WI38 (cell line): ENCODE results near the gene TESK1.
A peak's percentile ranks its signal among the peaks of the same experiment; 100 is the strongest.

Experiments
- H3K4me3 ChIP-seq: 2 replicates; pipeline ENCODE4 v1.5.1; 2011; ENCODE audit warnings: low read depth, mild to moderate bottlenecking, control low read depth, low read length
- TF ChIP-seq, protein P1 (sequence below): IDR thresholded peaks from 2 replicates; pipeline ENCODE4 v1.5.1; 2012; ENCODE audit warnings: low read depth, mild to moderate bottlenecking, control low read depth, low read length

The TESK1 gene

DNA sequence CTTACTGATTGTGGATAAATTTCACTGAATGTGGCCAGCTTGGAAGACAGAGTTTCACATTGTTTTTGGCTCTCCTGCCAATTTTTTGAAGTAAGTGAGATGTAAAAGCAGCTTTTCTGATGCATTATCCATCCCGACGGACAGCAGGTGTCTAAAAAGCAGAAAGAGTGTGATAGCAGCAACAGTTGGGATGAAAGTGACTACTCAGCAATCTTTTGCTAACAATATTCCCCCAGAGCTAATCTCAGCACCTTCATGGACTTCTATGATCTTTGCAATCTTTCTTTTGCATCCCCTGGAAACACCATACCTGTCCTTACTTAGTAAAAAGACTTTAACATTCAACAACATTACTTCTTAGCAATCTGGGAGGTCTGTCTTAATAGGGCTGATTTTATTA lies 7.8 kb downstream of the TESK1 start:
- H3K4me3 ChIP-seq, result no peak overlapping the region
- TF ChIP-seq, protein P1, sequence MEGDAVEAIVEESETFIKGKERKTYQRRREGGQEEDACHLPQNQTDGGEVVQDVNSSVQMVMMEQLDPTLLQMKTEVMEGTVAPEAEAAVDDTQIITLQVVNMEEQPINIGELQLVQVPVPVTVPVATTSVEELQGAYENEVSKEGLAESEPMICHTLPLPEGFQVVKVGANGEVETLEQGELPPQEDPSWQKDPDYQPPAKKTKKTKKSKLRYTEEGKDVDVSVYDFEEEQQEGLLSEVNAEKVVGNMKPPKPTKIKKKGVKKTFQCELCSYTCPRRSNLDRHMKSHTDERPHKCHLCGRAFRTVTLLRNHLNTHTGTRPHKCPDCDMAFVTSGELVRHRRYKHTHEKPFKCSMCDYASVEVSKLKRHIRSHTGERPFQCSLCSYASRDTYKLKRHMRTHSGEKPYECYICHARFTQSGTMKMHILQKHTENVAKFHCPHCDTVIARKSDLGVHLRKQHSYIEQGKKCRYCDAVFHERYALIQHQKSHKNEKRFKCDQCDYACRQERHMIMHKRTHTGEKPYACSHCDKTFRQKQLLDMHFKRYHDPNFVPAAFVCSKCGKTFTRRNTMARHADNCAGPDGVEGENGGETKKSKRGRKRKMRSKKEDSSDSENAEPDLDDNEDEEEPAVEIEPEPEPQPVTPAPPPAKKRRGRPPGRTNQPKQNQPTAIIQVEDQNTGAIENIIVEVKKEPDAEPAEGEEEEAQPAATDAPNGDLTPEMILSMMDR, result no peak

DNA sequence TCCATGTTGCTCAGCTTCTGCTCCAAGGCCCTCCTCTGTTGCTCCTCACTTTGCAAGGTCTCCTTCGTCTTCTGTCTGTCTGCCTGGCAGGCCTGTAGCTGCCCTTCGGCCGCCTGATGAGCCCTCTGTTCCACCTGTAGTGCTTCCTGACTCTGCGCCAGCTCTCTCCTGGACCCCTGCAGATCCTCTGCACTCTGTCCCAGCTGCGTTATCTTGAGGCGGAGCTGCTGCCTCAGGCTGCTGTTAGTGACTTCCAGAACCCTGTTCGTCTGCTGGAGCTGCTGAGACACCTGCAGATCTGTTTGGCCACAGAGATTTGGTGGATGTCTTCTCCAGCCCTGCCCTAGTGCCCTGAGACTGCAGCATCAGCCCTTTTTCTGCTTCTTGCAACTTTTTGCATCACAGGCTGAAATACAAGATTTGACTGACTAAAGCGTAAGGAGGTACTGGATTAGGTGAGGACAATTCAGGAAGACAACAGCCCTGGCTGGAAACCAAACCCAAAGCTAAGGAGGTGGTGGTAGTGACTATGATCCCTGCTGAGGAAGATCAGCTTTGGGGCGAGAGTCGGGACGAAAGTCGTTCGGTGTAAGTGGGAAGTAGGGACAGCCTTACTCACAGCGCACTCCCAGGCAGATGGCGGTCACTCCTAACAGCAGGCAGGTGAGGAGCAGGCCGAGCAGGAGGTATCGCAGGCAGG lies 11.1 kb downstream of the TESK1 start:
- H3K4me3 ChIP-seq, result no peak overlapping the region
- TF ChIP-seq, protein P1, result no peak

DNA sequence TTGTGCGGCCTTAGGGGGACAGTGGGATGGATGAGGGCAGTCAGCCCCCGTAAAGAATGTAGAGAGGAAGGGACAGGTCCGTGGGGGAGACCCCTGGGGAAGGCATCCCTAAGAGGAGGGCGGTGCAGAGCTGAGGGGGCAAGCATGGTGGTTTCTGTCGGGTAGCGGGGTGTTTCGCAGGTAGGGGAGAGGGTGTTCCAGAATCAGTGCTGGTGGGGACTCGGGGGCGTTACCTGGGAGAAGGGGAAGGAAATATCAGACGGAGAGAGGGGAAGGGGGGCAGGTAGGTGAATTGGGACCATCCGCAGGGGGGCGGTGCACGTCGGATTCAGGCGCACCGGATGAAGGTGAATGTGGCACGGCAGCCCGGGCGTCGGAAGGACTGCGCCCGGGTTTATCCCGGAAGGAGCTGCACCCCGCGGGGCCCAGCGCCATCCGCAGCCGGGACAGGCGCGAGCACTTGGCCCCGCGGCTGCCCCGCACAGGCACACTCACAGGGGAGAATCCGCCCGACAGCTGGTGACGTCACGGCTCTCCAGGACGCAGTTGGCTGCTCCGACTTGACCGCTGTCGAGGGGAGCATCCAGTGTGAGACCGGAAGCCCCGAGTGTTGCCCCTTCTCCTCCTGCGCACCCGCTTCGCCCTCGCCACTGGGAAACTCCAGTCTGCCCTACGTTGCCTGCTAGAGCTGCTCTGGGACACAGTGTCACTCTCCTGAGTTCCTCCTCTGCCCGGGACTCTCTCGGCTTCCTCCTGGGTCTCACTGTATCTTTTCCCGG lies 11.8 kb downstream of the TESK1 start:
- TF ChIP-seq, protein P1, result no peak
- H3K4me3 ChIP-seq, result peak overlapping the region; percentile 38

DNA sequence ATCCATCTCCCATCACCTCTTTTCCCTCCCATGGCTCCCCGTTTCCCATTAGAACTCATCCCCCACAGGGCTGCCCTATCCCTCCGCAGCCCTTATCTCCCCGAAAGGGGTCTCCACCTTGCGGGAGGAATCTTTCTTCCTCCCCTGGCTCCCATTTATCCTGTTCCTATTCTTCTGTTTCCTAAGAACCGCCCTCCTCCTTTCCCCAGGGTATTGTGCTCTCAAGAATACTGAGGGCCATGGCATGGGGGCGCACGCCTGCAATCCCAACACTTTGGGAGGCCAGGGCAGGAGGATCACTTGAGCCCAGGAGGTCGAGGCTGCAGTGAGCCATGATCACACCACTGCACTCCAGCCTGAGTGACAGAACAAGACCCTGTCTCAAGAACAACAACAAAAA lies 12.5 kb downstream of the TESK1 start:
- TF ChIP-seq, protein P1, result no peak
- no peak overlapping the region for H3K4me3 ChIP-seq

DNA sequence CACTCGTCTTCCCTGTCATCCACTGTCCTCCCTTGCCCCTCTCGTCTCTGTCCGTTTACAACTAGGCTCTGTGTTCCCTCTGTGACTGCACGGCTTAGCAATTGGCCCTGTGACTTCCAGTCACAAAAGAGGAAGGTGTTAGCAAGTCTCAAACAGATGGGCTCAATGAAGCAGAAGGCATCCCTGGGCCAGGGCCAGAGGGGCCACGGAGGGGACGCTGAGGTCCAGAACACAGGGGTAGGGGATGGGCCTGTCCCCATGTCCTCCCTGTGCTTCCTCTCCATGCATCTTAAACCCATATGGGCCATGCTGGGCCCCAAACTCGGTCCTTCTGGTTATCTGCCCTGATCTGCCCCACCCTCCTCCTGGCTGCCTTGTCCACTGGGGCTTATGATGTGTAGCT lies 13.3 kb downstream of the TESK1 start, which contains the start of gene CD72:
CD72 (minus strand) TSS at position 89 of the 403 bp plus-strand sequence. CDS start 110 bp downstream, outside the sequence.
- H3K4me3 ChIP-seq, result peak within 1 kb of the TSS; percentile 38
- TF ChIP-seq, protein P1, result no peak

DNA sequence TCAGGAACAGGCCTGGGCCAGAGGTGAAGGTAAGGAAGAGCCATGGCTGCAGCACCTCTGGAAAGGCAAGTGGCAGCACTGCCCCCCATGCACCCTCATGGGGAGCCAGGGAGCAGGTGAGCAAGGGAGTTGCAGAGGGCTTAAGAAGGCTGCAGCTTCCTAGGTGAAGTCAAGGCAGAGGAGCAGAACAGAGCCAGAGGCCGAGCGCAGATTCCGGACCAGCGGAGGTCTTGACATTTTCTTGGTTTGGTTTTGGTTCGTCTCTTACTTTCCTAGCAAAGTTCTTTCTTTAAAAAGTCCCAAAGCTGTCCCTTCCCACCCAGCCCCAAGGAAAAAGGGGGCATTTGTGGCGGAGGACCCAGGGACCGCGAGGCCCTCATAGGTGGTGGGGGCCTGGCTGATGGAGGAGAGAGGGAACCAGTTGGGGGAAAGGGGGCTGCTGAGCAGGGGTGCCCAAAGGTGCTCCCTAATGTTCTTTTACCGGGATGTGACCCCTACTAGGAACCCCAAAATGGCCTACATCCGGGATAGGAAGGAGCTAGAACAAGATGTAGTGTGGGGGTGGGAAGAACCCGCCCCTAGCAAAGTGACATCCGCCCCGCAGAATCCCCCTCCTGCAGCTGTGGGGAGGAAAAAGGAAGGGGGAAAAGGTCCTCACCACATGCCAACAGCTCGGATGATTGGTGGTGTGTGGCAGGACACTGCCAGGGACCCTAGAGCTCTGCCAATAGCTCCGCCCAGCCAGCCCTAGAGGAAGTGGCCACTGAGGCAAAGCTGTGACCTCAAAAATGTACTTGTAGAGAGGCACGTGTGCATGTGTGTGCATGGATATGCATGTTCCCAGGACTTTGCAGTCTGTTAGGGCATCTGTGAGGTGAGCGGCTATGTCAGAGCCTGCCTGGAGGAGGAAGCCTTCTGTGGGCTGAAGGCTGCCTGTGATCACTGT lies 14.1 kb downstream of the TESK1 start:
- TF ChIP-seq, protein P1, result no peak
- no peak overlapping the region for H3K4me3 ChIP-seq
